HepG2 (cell line): ENCODE results near the gene HPGD. TPM values are rescaled to one million over a fixed set of nuclear protein-coding genes. Genes with fewer than 3 reads are reported as not detected.

ENCODE experiments used
- ATAC-seq: fragments of 200-7000 bp; cut with Tn5 transposase; 3 replicates; pipeline ENCODE4 v1.9.1; 2020; ENCODE audit warnings: mild to moderate bottlenecking, moderate library complexity
- BruUV-seq: library from RNA; stranded (reverse); fragments of 400-500 nt; replicated peaks from 2 replicates; lab custom pipeline; 2021; lab: Mats Ljungman, UMichigan
- CTCF ChIA-PET: fragments of 300-600 bp; formaldehyde crosslinking; extraction: SDS; loops from one replicate; lab custom pipeline; 2021; ENCODE audit warnings: low total read pairs, inconsistent platforms, low intra/inter-chr PET ratio; lab: Yijun Ruan, JAX
- POLR2A ChIA-PET: fragments of 350-600 bp; sonication (Branson Sonifier 250); formaldehyde crosslinking; loops from one replicate; lab custom pipeline; 2020; ENCODE audit warnings: antibody characterized with exemption, inconsistent platforms; lab: Yijun Ruan, JAX
- DNase-seq: peaks from one replicate; pipeline ENCODE4 v3.0.0-alpha.2; 2015; ENCODE audit warnings: low spot score
- FAIRE-seq: peaks from 3 replicates; lab custom pipeline; 2011; peaks lifted over from hg19 to GRCh38; lab: Jason Lieb, UNC
- H2AFZ ChIP-seq: one replicate; pipeline ENCODE4 v1.6.1; 2011; ENCODE audit warnings: low read length, inconsistent platforms
- H3K27ac ChIP-seq: fragments of 300-600 bp; 3 replicates; pipeline ENCODE4 v1.8.0; 2011; ENCODE audit warnings: mixed run types, mild to moderate bottlenecking, mixed read lengths, low read length, inconsistent platforms; ENCODE audit not compliant: insufficient read depth; ENCODE audit errors: extremely low read length
- H3K27me3 ChIP-seq, 2 experiments: fragments of 200-600 bp in 1 of 2; 2 replicates in 1 of 2; 3 replicates in 1 of 2; pipeline versions ENCODE4 v1.6.0 to v1.8.0; 2011; ENCODE audit warnings: low read length in 2 of 2, mild to moderate bottlenecking in 2 of 2, moderate library complexity in 2 of 2, inconsistent platforms in 1 of 2; ENCODE audit not compliant: insufficient read depth in 2 of 2, control insufficient read depth in 1 of 2
- H3K36me3 ChIP-seq, 2 experiments: fragments of 200-600 bp in 1 of 2; replicated peaks in 1 of 2; 2 replicates in 1 of 2; 3 replicates in 1 of 2; pipeline versions ENCODE4 v1.5.1 to v1.8.0; 2011; ENCODE audit warnings: low read length in 2 of 2, inconsistent platforms in 1 of 2; ENCODE audit not compliant: insufficient read depth in 2 of 2, control insufficient read depth in 1 of 2
- H3K4me1 ChIP-seq: 2 replicates; pipeline ENCODE4 v1.5.1; 2012; ENCODE audit warnings: low read length, inconsistent platforms; ENCODE audit not compliant: insufficient read depth
- H3K4me2 ChIP-seq: 2 replicates; pipeline ENCODE4 v1.6.0; 2011; ENCODE audit warnings: low read depth, low read length, inconsistent platforms
- H3K4me3 ChIP-seq, 3 experiments: fragments of 200-600 bp in 1 of 3; sonication (generic), shearing (Covaris generic) in 1 of 3; replicated peaks in 1 of 3; 2 replicates each; pipeline ENCODE4 v1.5.1; 2011 to 2016; ENCODE audit warnings: low read length in 3 of 3, inconsistent platforms in 2 of 3, low read depth in 2 of 3, mild to moderate bottlenecking in 2 of 3, control low read depth in 1 of 3, mixed read lengths in 1 of 3; ENCODE audit not compliant: insufficient read depth in 1 of 3
- H3K79me2 ChIP-seq: one replicate; pipeline ENCODE4 v1.6.1; 2011; ENCODE audit warnings: low read length, inconsistent platforms; ENCODE audit not compliant: insufficient read depth
- H3K9ac ChIP-seq: 2 replicates; pipeline ENCODE4 v1.6.0; 2011; ENCODE audit warnings: mild to moderate bottlenecking, low read depth, low read length, inconsistent platforms; ENCODE audit not compliant: insufficient read depth
- H3K9me3 ChIP-seq: 2 replicates; pipeline ENCODE4 v1.5.1; 2012; ENCODE audit warnings: mild to moderate bottlenecking, low read length
- H4K20me1 ChIP-seq: 2 replicates; pipeline ENCODE4 v1.6.0; 2011; ENCODE audit warnings: inconsistent platforms, mild to moderate bottlenecking, low read length, moderate library complexity; ENCODE audit not compliant: insufficient read depth
- AHR ChIP-seq: IDR thresholded peaks from 2 replicates; pipeline ENCODE4 v1.6.1; 2018; ENCODE audit warnings: missing genetic modification reagents, missing compliant biosample characterization
- BRF2 ChIP-seq: sonication (generic); formaldehyde crosslinking; IDR thresholded peaks from 2 replicates; pipeline ENCODE4 v1.8.1; 2022; ENCODE audit warnings: mild to moderate bottlenecking, missing genetic modification reagents
- CSRNP2 ChIP-seq: sonication (generic); formaldehyde crosslinking; conservative IDR thresholded peaks from 2 replicates; pipeline ENCODE4 v1.8.0; 2022; ENCODE audit warnings: low read depth, missing genetic modification reagents
- DNMT3B ChIP-seq: conservative IDR thresholded peaks from 2 replicates; pipeline ENCODE4 v1.6.1; 2016; ENCODE audit warnings: missing biosample characterization, control low read depth
- HNF1B ChIP-seq: sonication (generic); formaldehyde crosslinking; IDR thresholded peaks from 2 replicates; pipeline ENCODE4 v1.5.1; 2020; ENCODE audit warnings: mild to moderate bottlenecking, moderate library complexity, missing genetic modification reagents
- KAT2B ChIP-seq: fragments of 150-350 bp; IDR thresholded peaks from 2 replicates; pipeline ENCODE4 v1.6.1; 2014; ENCODE audit warnings: low read depth, low read length, borderline replicate concordance
- KDM5B ChIP-seq: sonication (generic); formaldehyde crosslinking; IDR thresholded peaks from 2 replicates; pipeline ENCODE4 v1.4.0; 2020; ENCODE audit warnings: missing genetic modification reagents, mild to moderate bottlenecking, borderline replicate concordance
- NFKBIZ ChIP-seq: IDR thresholded peaks from 2 replicates; pipeline ENCODE4 v1.6.1; 2018; ENCODE audit warnings: missing genetic modification reagents, missing compliant biosample characterization
- NPAS2 ChIP-seq: sonication (generic); formaldehyde crosslinking; IDR thresholded peaks from 2 replicates; pipeline ENCODE4 v1.8.0; 2022; ENCODE audit warnings: mild to moderate bottlenecking, missing genetic modification reagents, borderline replicate concordance
- NR2F2 ChIP-seq: IDR thresholded peaks from 2 replicates; pipeline ENCODE4 v1.6.1; 2012; ENCODE audit warnings: low read depth, inconsistent platforms, borderline replicate concordance
- PHB2 ChIP-seq: fragments of 450-650 bp; IDR thresholded peaks from 2 replicates; pipeline ENCODE4 v1.6.1; 2018; ENCODE audit not compliant: partially characterized antibody
- POGZ ChIP-seq: sonication (generic); formaldehyde crosslinking; IDR thresholded peaks from 2 replicates; pipeline ENCODE4 v1.4.0; 2020; ENCODE audit warnings: mild to moderate bottlenecking, missing genetic modification reagents
- SOX6 ChIP-seq, 2 experiments: fragments of 450-650 bp in 1 of 2; sonication (generic) in 1 of 2; formaldehyde crosslinking in 1 of 2; IDR thresholded peaks; 2 replicates each; pipeline versions ENCODE4 v1.4.0 to v1.6.1; 2017 to 2020; ENCODE audit warnings: antibody characterized with exemption in 1 of 2, mild to moderate bottlenecking in 1 of 2, missing genetic modification reagents in 1 of 2
- ZMAT3 ChIP-seq: sonication (generic); formaldehyde crosslinking; conservative IDR thresholded peaks from 2 replicates; pipeline ENCODE4 v1.7.0; 2021; ENCODE audit warnings: missing genetic modification reagents
- ZNF431 ChIP-seq: sonication (generic); formaldehyde crosslinking; IDR thresholded peaks from 2 replicates; pipeline ENCODE4 v1.9.0; 2022; ENCODE audit warnings: missing genetic modification reagents, low read depth, mild to moderate bottlenecking, borderline replicate concordance
- ZNF598 ChIP-seq: sonication (generic); formaldehyde crosslinking; IDR thresholded peaks from 2 replicates; pipeline ENCODE4 v1.5.1; 2020; ENCODE audit warnings: mild to moderate bottlenecking, missing genetic modification reagents, borderline replicate concordance
- ZSCAN21 ChIP-seq: sonication (generic); formaldehyde crosslinking; IDR thresholded peaks from 2 replicates; pipeline ENCODE4 v1.8.0; 2022; ENCODE audit warnings: mild to moderate bottlenecking, missing genetic modification reagents, moderate library complexity, borderline replicate concordance
- WGBS: methylation state at CpG from one replicate; pipeline ENCODE4 v1.1.6; 2017; ENCODE audit warnings: low lambda C conversion rate; 5-methylcytosine and 5-hydroxymethylcytosine counted together
- in situ Hi-C: cut with HindIII; loops from 2 replicates; pipeline ENCODE4 v1.10.0; 2017; ENCODE audit warnings: low pct_unique_long_range_greater_than_20kb; ENCODE audit not compliant: extremely low pct_ligation_motif_present
- intact Hi-C: fragments of 100-400 bp; cut with micrococcal nuclease; formaldehyde crosslinking; loops from one replicate; pipeline ENCODE4 v1.10.0; 2022; ENCODE audit not compliant: unreplicated experiment
- polyA plus RNA-seq, 8 experiments: library from polyadenylated mRNA; depleted of rRNA in 3 of 8; stranded (reverse) in 7 of 8; unstranded in 1 of 8; fragments of >200 nt; fragmentation: Illumina TruSeq in 4 of 8; extraction: Trizol in 4 of 8; gene quantifications; 2 replicates each; pipeline versions ENCODE4 v1.2.1 to v1.2.3, GENCODE V29; 2011 to 2016; ENCODE audit warnings: low read depth in 4 of 8, missing spikeins in 1 of 8, mixed read lengths in 1 of 8; ENCODE audit not compliant: insufficient read depth in 1 of 8
- total RNA-seq, 5 experiments: library from RNA; depleted of rRNA; stranded (reverse); fragments of >200 nt; fragmentation: Illumina TruSeq; extraction: Trizol; gene quantifications; 2 replicates each; pipeline ENCODE4 v1.2.3, GENCODE V29; 2016; ENCODE audit warnings: low read depth in 1 of 5

The HPGD gene
- total and polyA plus RNA-seq, 2 of the 13 experiments (the other 11 are each of a cell fraction or from before 2014, with no cell fraction given), result 0.13 to 0.24 TPM

- Histone ChIP-seq H3K27me3 (no peaks in the 10 kb centered on the region; a peak in 1 of 5 replicates), H3K27ac (no peak overlapping the region), H2AFZ (no peak overlapping the region), H3K4me3 (no peak overlapping the region), H3K79me2 (no peaks in the 10 kb centered on the region), H3K9ac (no peak overlapping the region), H3K4me2 (no peak overlapping the region), H4K20me1 (no peaks in the 10 kb centered on the region), H3K36me3 (no peaks in the 10 kb centered on the region), H3K9me3 (no peaks in the 10 kb centered on the region), H3K4me1 (no peaks in the 10 kb centered on the region)
- FAIRE-seq (no peak), DNase-seq (no peak), ATAC-seq (no peak)
- no TSS peak for BruUV-seq
- POLR2A ChIA-PET, result no interaction called here
- in situ Hi-C loops (no loop called here), intact Hi-C loops (no loop called here)
- 2% methylated on average over 3 of the region's 3 CpGs for WGBS
- TF ChIP-seq DNMT3B (CRISPR knock-in tag), result no peak
- TF ChIP-seq KDM5B (CRISPR knock-in tag), result no peak
- TF ChIP-seq AHR, result no peak
- no peak for TF ChIP-seq ZSCAN21
- no peak for TF ChIP-seq BRF2 (CRISPR knock-in tag)
- no peak for TF ChIP-seq NFKBIZ
- TF ChIP-seq CSRNP2 (CRISPR knock-in tag), result no peak
- TF ChIP-seq NPAS2, result no peak
- no peak for TF ChIP-seq ZNF431 (CRISPR knock-in tag)
- TF ChIP-seq HNF1B (CRISPR knock-in tag), result no peak
- TF ChIP-seq ZNF598, result no peak
- no peak for TF ChIP-seq KAT2B
- TF ChIP-seq NR2F2, result no peak
- TF ChIP-seq PHB2, result no peak
- TF ChIP-seq ZMAT3 (CRISPR knock-in tag), result no peak
- TF ChIP-seq SOX6 (IDR thresholded peaks at IDR 0.05), result no peak
- no peak for TF ChIP-seq SOX6 (CRISPR knock-in tag; IDR thresholded peaks at IDR 0.05)
- TF ChIP-seq POGZ, result no peak
- CTCF ChIA-PET, result no interaction called here
Measured at GRCh38 chr4:174450786-174451125, 71.5 kb downstream of the HPGD start.
